ENCODE measurements around the gene SRCIN1.

The SRCIN1 gene

GRCh38 chr17:38600906-38601305 is 4.8 kb downstream of the SRCIN1 start:
- H2BK5ac ChIP-seq (ENCODE audit: low read depth, low read length, poor library complexity, severe bottlenecking): no peak overlapping the region
- DNase-seq: no peak
- peak overlapping the region; percentile 15 for H2AFZ ChIP-seq (ENCODE audit: low read depth, low read length)
- no peak overlapping the region for H3K18ac ChIP-seq (ENCODE audit: low read depth in 1 of 2, low read length in 2 of 2)
- H3K9me3 ChIP-seq (ENCODE audit: control insufficient read depth, low read length): no peaks in the 10 kb centered on the region
- no peaks in the 10 kb centered on the region for H3K36me3 ChIP-seq (ENCODE audit: control insufficient read depth in 1 of 2, insufficient read depth in 2 of 2, low read depth in 1 of 2, low read length in 2 of 2)
- no peak overlapping the region for H3K9ac ChIP-seq (ENCODE audit: low read length)
- no peak overlapping the region for H3K4me3 ChIP-seq (ENCODE audit: insufficient read depth in 1 of 2, low read depth in 1 of 2, low read length in 2 of 2)
- H2AK5ac ChIP-seq (ENCODE audit: low read length, severe bottlenecking): no peak overlapping the region
- no peak overlapping the region for H3K27ac ChIP-seq (ENCODE audit: low read length, poor library complexity, severe bottlenecking)
- H3K79me1 ChIP-seq (replicated peaks; ENCODE audit: low read length, poor library complexity, severe bottlenecking): no peaks in the 10 kb centered on the region
- H3K27me3 ChIP-seq (ENCODE audit: control insufficient read depth in 1 of 2, insufficient read depth in 1 of 2, low read length in 2 of 2): peaks cover 91 to 93% of the 10 kb centered on the region in 2 experiments
- peaks cover 7% of the 10 kb centered on the region for H3K4me1 ChIP-seq (ENCODE audit: control insufficient read depth, insufficient read depth, low read depth, low read length)
- no peak overlapping the region for H3K4me2 ChIP-seq (ENCODE audit: low read length, poor library complexity, severe bottlenecking)
- H2BK15ac ChIP-seq (ENCODE audit: low read depth, poor library complexity, severe bottlenecking): no peak overlapping the region
- 62% methylated on average over 6 of the region's 8 CpGs for WGBS
- no peak overlapping the region for H4K8ac ChIP-seq (ENCODE audit: low read length)
- no peak overlapping the region for H3K23ac ChIP-seq (ENCODE audit: low read length in 2 of 2)
- no peak overlapping the region for H3K4ac ChIP-seq (ENCODE audit: low read depth in 1 of 2, low read length in 2 of 2)
- H4K91ac ChIP-seq (ENCODE audit: low read length): no peak overlapping the region
- no peak overlapping the region for H2BK120ac ChIP-seq (ENCODE audit: low read depth, low read length)
- H2BK12ac ChIP-seq (ENCODE audit: low read length in 2 of 2): no peak overlapping the region
- no peak overlapping the region for H3K14ac ChIP-seq (ENCODE audit: low read length in 2 of 2)

- Histone ChIP-seq H3K36me3 (ENCODE audit: control insufficient read depth in 1 of 2, insufficient read depth in 2 of 2, low read depth in 1 of 2, low read length in 2 of 2) (no peaks in the 10 kb centered on the region), H3K27ac (ENCODE audit: low read length, poor library complexity, severe bottlenecking) (no peak overlapping the region), H4K91ac (ENCODE audit: low read length) (no peak overlapping the region), H3K9me3 (ENCODE audit: control insufficient read depth, low read length) (no peaks in the 10 kb centered on the region), H2BK5ac (ENCODE audit: low read depth, low read length, poor library complexity, severe bottlenecking) (no peak overlapping the region), H3K4me1 (ENCODE audit: control insufficient read depth, insufficient read depth, low read depth, low read length) (peaks cover 6% of the 10 kb centered on the region), H3K14ac (ENCODE audit: low read length in 2 of 2) (no peak overlapping the region), H3K4me3 (ENCODE audit: insufficient read depth in 1 of 2, low read depth in 1 of 2, low read length in 2 of 2) (no peak overlapping the region), H3K4ac (ENCODE audit: low read depth in 1 of 2, low read length in 2 of 2) (no peak overlapping the region), H3K79me1 (replicated peaks; ENCODE audit: low read length, poor library complexity, severe bottlenecking) (no peaks in the 10 kb centered on the region), H2AFZ (ENCODE audit: low read depth, low read length) (no peak overlapping the region), H2BK12ac (ENCODE audit: low read length in 2 of 2) (no peak overlapping the region), H2BK120ac (ENCODE audit: low read depth, low read length) (no peak overlapping the region), H3K9ac (ENCODE audit: low read length) (no peak overlapping the region), H2AK5ac (ENCODE audit: low read length, severe bottlenecking) (no peak overlapping the region), H3K27me3 (ENCODE audit: control insufficient read depth in 1 of 2, insufficient read depth in 1 of 2, low read length in 2 of 2) (peaks cover 96 to 98% of the 10 kb centered on the region in 2 experiments), H2BK15ac (ENCODE audit: low read depth, poor library complexity, severe bottlenecking) (no peak overlapping the region), H3K18ac (ENCODE audit: low read depth in 1 of 2, low read length in 2 of 2) (no peak overlapping the region), H4K8ac (ENCODE audit: low read length) (no peak overlapping the region), H3K23ac (ENCODE audit: low read length in 2 of 2) (no peak overlapping the region), H3K4me2 (ENCODE audit: low read length, poor library complexity, severe bottlenecking) (no peak overlapping the region)
- 58% methylated on average over 4 of the region's 4 CpGs for WGBS
- DNase-seq: no peak
Measured at GRCh38 chr17:38600416-38600815, 5.3 kb downstream of the SRCIN1 start.

GRCh38 chr17:38599398-38599856 is 6.3 kb downstream of the SRCIN1 start:
- H3K4me1 ChIP-seq (ENCODE audit: control insufficient read depth, insufficient read depth, low read depth, low read length): peaks cover 6% of the 10 kb centered on the region
- no peak overlapping the region for H2AFZ ChIP-seq (ENCODE audit: low read depth, low read length)
- H3K4ac ChIP-seq (ENCODE audit: low read depth in 1 of 2, low read length in 2 of 2): no peak overlapping the region
- no peaks in the 10 kb centered on the region for H3K36me3 ChIP-seq (ENCODE audit: control insufficient read depth in 1 of 2, insufficient read depth in 2 of 2, low read depth in 1 of 2, low read length in 2 of 2)
- no peak overlapping the region for H2BK15ac ChIP-seq (ENCODE audit: low read depth, poor library complexity, severe bottlenecking)
- no peak for DNase-seq
- no peak overlapping the region for H2AK5ac ChIP-seq (ENCODE audit: low read length, severe bottlenecking)
- H3K4me2 ChIP-seq (ENCODE audit: low read length, poor library complexity, severe bottlenecking): no peak overlapping the region
- H2BK12ac ChIP-seq (ENCODE audit: low read length in 2 of 2): no peak overlapping the region
- no peak overlapping the region for H3K23ac ChIP-seq (ENCODE audit: low read length in 2 of 2)
- no peaks in the 10 kb centered on the region for H3K9me3 ChIP-seq (ENCODE audit: control insufficient read depth, low read length)
- no peaks in the 10 kb centered on the region for H3K79me1 ChIP-seq (replicated peaks; ENCODE audit: low read length, poor library complexity, severe bottlenecking)
- H3K18ac ChIP-seq (ENCODE audit: low read depth in 1 of 2, low read length in 2 of 2): no peak overlapping the region
- no peak overlapping the region for H2BK5ac ChIP-seq (ENCODE audit: low read depth, low read length, poor library complexity, severe bottlenecking)
- H2BK120ac ChIP-seq (ENCODE audit: low read depth, low read length): no peak overlapping the region
- H3K27ac ChIP-seq (ENCODE audit: low read length, poor library complexity, severe bottlenecking): no peak overlapping the region
- no peak overlapping the region for H4K8ac ChIP-seq (ENCODE audit: low read length)
- H4K91ac ChIP-seq (ENCODE audit: low read length): no peak overlapping the region
- no peak overlapping the region for H3K14ac ChIP-seq (ENCODE audit: low read length in 2 of 2)
- WGBS: 26% methylated on average over 7 of the region's 9 CpGs
- peaks cover 98% of the 10 kb centered on the region in 2 experiments for H3K27me3 ChIP-seq (ENCODE audit: control insufficient read depth in 1 of 2, insufficient read depth in 1 of 2, low read length in 2 of 2)
- H3K9ac ChIP-seq (ENCODE audit: low read length): no peak overlapping the region
- no peak overlapping the region for H3K4me3 ChIP-seq (ENCODE audit: insufficient read depth in 1 of 2, low read depth in 1 of 2, low read length in 2 of 2)

- H3K4me3 ChIP-seq (ENCODE audit: insufficient read depth in 1 of 2, low read depth in 1 of 2, low read length in 2 of 2): no peak overlapping the region
Measured at GRCh38 chr17:38598995-38599394, 6.8 kb downstream of the SRCIN1 start.

More at GRCh38 chr17:38598995-38599394, 6.8 kb downstream of the SRCIN1 start:
- no peak overlapping the region for H2AK5ac ChIP-seq (ENCODE audit: low read length, severe bottlenecking)
- no peak overlapping the region for H4K8ac ChIP-seq (ENCODE audit: low read length)
- no peaks in the 10 kb centered on the region for H3K79me1 ChIP-seq (replicated peaks; ENCODE audit: low read length, poor library complexity, severe bottlenecking)
- H3K4ac ChIP-seq (ENCODE audit: low read depth in 1 of 2, low read length in 2 of 2): no peak overlapping the region
- no peak overlapping the region for H3K4me2 ChIP-seq (ENCODE audit: low read length, poor library complexity, severe bottlenecking)
- H3K14ac ChIP-seq (ENCODE audit: low read length in 2 of 2): no peak overlapping the region
- no peak overlapping the region for H2AFZ ChIP-seq (ENCODE audit: low read depth, low read length)
- DNase-seq: no peak
- H3K9me3 ChIP-seq (ENCODE audit: control insufficient read depth, low read length): no peaks in the 10 kb centered on the region
- no peak overlapping the region for H2BK5ac ChIP-seq (ENCODE audit: low read depth, low read length, poor library complexity, severe bottlenecking)
- 64% methylated on average over 2 of the region's 3 CpGs for WGBS
- H3K4me1 ChIP-seq (ENCODE audit: control insufficient read depth, insufficient read depth, low read depth, low read length): peaks cover 6% of the 10 kb centered on the region
- peaks cover 98% of the 10 kb centered on the region in 2 experiments for H3K27me3 ChIP-seq (ENCODE audit: control insufficient read depth in 1 of 2, insufficient read depth in 1 of 2, low read length in 2 of 2)
- no peak overlapping the region for H2BK15ac ChIP-seq (ENCODE audit: low read depth, poor library complexity, severe bottlenecking)
- no peak overlapping the region for H2BK120ac ChIP-seq (ENCODE audit: low read depth, low read length)
- no peak overlapping the region for H3K23ac ChIP-seq (ENCODE audit: low read length in 2 of 2)
- no peaks in the 10 kb centered on the region for H3K36me3 ChIP-seq (ENCODE audit: control insufficient read depth in 1 of 2, insufficient read depth in 2 of 2, low read depth in 1 of 2, low read length in 2 of 2)
- no peak overlapping the region for H3K27ac ChIP-seq (ENCODE audit: low read length, poor library complexity, severe bottlenecking)
- no peak overlapping the region for H3K9ac ChIP-seq (ENCODE audit: low read length)
- H2BK12ac ChIP-seq (ENCODE audit: low read length in 2 of 2): no peak overlapping the region
- no peak overlapping the region for H3K18ac ChIP-seq (ENCODE audit: low read depth in 1 of 2, low read length in 2 of 2)
- no peak overlapping the region for H4K91ac ChIP-seq (ENCODE audit: low read length)
